GM12801 (cell line): ENCODE results near the gene AUTS2.

Source experiments
- TF ChIP-seq, protein P1 (sequence below): IDR thresholded peaks from one replicate; pipeline ENCODE4 v1.5.1; 2011; ENCODE audit warnings: control low read depth; ENCODE audit not compliant: insufficient read length; ENCODE audit errors: extremely low read depth

The AUTS2 gene

DNA sequence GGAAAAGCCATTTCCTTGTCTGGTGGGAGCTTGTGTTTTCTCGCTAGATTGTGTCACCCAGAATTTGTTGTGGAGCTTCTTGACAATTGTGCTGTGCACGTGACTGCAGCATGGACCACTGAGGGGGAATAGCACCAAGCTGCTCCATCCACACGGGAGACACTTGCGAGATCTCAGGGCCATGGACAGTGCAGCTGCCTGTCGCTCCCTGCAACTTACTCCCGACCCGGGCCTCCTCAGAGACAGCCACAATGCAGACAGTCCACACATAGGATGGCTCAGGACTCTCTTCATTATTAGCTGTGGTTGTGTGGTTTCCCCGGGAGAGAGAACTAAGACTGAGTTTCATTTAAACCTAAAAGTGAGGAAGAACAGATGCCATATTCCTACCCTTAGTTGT is 860.5 kb downstream of the AUTS2 start:
- TF ChIP-seq, protein P1, sequence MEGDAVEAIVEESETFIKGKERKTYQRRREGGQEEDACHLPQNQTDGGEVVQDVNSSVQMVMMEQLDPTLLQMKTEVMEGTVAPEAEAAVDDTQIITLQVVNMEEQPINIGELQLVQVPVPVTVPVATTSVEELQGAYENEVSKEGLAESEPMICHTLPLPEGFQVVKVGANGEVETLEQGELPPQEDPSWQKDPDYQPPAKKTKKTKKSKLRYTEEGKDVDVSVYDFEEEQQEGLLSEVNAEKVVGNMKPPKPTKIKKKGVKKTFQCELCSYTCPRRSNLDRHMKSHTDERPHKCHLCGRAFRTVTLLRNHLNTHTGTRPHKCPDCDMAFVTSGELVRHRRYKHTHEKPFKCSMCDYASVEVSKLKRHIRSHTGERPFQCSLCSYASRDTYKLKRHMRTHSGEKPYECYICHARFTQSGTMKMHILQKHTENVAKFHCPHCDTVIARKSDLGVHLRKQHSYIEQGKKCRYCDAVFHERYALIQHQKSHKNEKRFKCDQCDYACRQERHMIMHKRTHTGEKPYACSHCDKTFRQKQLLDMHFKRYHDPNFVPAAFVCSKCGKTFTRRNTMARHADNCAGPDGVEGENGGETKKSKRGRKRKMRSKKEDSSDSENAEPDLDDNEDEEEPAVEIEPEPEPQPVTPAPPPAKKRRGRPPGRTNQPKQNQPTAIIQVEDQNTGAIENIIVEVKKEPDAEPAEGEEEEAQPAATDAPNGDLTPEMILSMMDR = no peak

DNA sequence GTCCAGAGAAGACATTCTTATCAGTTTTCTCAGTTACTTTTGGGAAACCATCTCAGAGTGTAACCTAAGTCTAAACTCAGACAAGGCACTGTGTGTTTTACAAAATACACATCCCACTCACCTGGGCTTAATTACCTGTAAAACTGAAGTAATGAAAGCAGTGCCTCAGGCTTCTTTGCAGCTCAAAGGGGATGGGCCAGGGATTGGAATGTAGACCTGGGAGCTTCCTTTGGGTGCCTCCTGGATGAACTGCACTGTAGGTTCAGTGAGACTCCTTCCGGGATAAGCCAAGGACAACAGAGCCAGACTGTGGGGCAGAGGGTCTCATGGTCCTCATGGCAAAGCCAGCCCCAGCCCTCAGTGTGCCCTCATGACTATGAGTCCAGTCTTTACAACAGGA is 861.3 kb downstream of the AUTS2 start:
- TF ChIP-seq, protein P1 = no peak

DNA sequence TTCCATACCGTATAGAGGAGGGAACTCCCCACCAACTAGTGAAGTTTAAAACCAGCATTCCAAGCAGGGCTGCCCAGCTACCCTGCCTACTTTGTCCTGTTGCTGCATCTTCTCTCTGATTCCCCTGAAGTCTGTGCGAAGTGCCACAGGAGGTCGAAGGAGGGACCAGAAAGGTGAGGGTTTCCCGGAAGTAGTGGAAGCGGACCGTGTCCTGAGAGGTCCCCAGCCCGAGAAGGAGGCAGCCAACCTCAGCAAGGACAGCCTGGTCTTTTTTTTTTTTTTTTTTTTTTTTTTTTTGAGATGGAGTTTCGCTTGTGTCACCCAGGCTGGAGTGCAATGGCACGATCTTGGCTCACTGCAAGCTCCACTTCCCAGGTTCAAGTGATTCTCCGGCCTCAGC is 861.8 kb downstream of the AUTS2 start:
- TF ChIP-seq, protein P1 = no peak

DNA sequence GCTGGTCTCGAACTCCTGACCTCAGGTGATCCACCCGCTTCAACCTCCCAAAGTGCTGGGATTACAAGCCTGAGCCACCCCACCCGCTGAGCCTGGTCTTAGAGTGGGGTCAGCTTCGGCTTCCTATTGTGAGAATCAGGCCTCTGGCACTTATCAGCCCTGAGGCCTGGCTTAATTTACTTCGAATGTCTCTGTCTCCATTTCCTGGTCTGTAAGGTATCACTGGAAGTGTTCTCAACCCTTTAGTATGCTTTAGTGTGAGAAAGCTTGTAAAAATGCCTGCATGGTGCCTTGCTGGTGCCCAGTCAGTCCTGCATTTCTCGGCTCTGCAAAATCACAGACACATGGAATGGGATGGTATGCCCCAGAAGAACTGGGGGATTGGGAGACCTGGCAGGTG is 862.3 kb downstream of the AUTS2 start:
- TF ChIP-seq, protein P1 = no peak

GRCh38 chr7:70463352-70463938 is 865.2 kb downstream of the AUTS2 start:
- TF ChIP-seq, protein P1 = no peak

DNA sequence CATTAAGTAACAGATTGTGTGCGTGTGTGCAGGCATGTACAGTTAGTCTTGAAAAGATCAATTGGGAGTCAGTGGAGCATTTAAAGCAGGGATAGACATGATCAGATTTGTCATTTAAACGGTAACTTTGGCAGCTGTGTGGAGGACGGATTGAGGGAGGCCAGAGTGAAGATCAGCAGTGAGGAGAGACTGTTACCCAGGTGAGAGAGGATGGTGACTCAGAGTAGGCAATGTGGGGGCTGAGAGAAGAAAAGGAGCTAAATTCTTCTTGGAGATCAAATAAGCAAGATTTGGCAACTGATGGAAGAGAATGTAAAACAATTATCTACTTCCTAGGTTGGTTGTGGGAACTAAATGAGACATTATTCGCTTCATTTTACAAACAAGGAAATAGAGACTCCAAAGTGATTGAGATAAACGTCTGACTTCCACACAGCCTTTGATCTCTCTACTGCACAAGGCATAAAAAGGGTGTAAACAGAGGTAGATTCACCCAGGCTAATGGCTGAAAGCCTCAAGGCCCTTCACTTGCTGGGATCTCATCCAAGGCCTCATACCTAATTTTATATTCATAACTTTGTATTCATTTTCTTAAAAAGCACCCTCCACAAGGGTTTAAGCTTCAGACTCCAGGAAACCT is 868.6 kb downstream of the AUTS2 start:
- TF ChIP-seq, protein P1 = no peak

DNA sequence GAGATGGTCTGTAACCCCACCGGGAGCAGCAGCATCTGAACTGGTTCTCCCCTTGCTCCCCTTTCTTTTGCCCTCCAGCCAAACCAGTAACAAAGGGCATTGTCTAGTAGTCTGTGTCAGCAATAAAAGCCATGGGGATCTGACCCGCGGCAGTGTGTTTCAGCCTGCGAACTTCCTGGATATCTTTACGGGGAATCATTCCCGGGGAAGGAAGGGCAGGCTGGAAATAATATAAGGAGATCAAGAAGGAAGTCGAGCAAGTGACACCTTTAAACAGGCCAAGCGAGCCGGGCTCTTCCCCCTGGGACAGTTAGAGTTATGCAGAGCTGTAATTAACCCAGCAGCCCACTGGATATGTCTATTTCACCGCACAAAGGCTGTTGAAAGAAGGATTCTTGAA is 872.5 kb downstream of the AUTS2 start:
- TF ChIP-seq, protein P1 = no peak
